NCI-H446 (cell line): ENCODE measurements around the gene SDCCAG8.
"Not testable (repeated sequence)": the region's sequence is repeated elsewhere in the genome, so short reads cannot be mapped to it uniquely, and the experiment has no call there.

Source experiments
- DNase-seq, 2 experiments: peaks; one replicate each; lab custom pipeline; 2025; lab: John Stamatoyannopoulos, UW

The SDCCAG8 gene

DNA sequence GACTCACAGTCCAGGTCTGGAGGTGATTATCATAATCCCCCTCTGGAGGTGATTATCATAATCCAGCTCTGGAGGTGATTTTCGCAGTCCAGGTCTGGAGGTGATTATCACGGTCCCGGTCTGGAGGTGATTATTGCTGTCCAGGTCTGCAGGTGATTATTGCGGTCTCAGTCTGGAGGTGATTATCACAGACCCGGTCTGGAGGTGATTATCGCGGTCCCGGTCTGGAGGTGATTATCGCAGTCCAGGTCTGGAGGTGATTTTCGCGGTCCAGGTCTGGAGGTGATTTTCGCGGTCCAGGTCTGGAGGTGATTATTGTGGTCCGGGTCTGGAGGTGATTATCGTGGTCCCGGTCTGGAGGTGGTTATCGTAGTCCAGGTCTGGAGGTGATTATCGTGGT lies 76.6 kb downstream of the SDCCAG8 start:
- no peak for DNase-seq

DNA sequence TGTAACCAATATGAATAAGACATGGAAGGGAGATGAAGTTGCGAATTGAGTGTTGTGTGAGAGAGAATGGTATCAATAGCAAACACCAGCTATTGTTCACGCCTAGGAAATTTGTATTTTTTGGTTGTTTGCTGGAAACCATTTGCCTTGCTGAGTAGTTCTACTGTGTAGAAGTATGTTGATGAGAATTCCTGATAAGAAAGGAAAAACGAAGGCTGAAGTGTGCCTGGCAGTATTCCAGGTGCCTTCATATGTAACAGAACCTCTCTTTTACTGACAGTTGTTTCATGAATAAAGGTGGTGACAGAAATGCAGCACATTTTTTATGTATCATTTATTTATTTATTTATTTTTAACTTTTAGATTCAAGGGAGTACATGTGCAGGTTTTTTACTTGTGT lies 79.5 kb downstream of the SDCCAG8 start:
- no peak for DNase-seq

DNA sequence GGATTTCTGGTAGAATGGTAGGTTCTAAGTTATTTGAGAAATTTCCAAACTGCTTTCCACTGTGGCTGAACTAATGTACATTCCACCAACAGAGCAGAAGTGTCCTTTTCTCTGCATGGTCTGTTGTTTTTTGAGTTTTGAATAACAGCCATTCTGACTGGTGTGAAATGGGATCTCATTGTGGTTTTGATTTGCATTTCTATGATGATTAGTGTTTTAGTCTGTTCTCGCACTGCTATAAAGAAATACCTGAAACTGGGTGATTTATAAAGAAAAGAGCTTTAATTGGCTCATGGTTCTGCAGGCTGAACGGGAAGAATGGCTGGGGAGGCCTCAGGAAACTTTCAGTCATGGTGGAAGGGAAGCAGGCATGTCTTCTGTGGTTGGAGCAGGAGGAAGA lies 80.3 kb downstream of the SDCCAG8 start:
- DNase-seq: no peak

DNA sequence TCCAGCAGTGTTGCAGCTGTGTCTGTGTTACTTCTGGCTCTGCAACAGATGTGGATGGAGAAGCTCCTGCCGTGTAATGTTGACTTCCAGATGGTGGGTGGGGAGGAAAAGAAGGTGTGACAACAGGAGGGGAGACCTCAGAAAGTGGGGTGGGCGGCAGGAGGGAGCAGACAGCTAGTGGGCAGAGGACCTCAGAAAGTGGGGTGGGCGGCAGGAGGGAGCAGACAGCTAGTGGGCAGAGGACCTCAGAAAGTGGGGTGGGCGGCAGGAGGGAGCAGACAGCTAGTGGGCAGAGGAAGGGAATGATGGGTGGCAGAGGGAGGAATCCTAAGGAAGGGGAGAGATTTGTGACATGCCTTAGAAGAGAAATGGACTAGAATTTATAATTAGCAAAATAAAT lies 83.0 kb downstream of the SDCCAG8 start:
- not testable (repeated sequence) for DNase-seq

DNA sequence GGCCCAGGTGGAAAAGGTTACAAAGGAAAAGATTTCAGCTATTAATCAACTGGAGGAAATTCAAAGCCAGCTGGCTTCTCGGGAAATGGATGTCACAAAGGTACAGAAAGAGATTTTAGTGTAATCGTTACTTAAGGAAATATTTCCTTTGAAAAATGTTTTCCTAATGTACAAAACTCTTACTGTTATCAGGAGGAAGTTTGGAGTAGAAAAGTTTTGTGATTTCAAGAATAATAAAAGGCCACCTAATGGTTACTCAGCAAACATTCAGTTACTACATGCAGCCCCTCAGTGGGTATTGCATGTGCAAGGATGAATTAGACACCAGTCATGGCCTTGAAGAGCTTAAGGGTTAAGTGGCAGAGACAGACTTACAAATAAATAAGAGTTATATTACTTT lies 85.2 kb downstream of the SDCCAG8 start:
- no peak for DNase-seq

DNA sequence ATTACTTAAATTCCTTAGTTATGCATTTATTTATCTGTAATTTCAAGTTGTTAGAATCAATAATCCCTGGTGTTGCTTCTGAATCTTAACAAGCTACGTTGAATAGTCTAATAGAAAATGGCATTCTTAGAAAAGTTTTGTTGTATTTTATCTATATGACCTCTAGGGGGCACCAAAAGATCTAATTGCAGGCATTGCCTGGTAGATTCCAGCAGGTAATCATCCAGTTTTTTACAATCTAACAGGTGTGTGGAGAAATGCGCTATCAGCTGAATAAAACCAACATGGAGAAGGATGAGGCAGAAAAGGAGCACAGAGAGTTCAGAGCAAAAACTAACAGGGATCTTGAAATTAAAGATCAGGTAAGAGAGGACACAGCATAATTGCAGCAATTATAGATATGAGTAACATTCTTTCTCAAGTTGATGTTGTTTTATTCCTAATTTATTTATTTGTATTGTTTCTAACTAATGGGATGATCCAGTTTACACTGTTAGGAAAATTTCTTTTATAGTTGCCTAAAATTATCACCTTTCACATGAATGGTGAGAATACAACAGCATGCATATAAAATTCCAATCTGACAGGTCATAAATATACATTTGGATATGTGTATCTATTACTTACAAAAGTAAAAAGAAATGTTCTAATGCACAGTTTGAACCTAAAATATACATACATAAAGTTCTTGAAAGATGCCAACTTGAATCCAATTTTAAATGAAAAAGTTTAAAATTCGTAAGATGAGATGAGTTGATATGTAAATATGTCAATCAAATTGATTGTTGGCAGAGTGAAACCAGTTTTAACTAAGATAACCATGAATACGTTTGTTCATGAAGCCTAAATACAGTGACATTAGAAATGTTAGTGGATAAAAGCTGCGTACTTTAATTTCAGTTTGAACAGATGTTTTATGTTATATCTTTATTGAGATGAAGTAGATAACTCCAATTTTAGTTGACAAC lies 88.4 kb downstream of the SDCCAG8 start:
- DNase-seq: peak; percentile 61 to 78

DNA sequence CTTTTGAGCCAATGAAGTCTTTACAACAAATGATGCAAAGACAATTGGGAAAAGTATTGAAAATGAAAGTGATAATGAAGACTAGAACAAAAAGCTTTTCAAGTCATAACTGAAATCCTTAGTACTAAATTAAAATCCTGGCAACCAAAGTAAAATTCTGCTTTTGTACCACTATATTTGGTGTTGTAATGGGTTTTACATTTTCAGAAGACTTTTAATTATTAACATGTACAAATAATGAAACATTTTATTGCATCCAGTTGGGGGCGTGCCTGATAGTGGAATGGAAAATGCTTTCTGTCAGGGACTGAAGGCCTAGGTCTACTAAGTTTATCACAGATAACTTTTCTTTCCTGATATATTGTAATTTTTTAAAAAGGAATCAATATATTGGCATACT lies 89.4 kb downstream of the SDCCAG8 start:
- peak; percentile 70 to 72 for DNase-seq

DNA sequence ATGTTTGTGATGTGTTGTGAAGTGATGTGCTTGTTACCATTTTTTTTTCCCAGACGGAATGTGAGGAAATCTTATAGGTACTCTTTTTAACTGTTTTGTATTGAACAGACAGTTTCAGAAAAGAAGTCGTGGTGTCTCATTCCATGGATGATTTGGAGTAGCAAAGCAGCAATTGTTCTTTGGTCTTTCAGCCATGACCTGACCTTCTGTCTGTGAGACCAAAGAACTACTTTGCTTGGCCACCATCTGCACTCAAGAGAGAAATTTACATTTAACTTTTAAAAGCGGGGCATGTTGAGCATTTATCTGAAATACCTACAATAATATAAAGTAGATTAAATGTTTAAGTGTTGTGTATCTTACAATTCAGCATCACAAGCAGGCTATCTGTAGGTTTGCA lies 90.2 kb downstream of the SDCCAG8 start:
- no peak for DNase-seq

DNA sequence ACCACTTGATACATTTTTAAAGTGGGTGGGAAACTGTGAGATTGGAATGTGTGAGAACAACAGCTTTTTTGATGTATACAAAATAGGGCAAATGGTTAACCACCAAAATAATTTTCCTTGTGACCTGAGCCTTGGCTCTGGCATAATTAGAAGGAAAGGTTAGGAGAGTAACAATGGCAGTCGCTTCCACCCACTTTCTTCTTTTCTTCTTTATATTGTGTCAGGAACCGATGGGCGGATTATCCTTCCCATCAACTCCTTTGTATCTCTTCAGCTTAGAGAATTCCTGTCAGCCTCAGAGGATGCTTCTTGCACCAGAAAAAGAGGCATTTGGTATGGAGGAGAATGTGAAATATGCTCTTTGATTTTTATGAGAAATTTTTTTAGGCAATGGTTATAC lies 90.6 kb downstream of the SDCCAG8 start:
- no peak for DNase-seq

DNA sequence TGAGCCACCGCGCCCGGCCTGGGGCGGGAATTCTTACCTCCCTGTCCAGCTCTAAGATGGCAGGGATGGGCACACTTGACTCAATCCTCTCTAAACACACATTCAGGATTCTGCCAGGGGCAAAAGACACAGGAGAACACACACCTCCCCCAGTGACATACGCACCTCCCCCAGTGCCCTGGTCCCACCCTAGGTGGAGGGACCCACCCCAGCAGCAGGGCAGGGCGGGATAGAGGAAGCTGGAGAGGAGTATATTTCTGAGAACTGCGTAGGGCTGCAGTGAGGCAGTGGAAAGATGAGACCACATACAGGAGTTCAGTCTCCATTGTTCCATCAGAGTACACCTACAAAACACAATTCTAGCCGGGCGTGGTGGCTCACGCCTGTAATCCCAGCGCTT lies 92.5 kb downstream of the SDCCAG8 start:
- DNase-seq: no peak

DNA sequence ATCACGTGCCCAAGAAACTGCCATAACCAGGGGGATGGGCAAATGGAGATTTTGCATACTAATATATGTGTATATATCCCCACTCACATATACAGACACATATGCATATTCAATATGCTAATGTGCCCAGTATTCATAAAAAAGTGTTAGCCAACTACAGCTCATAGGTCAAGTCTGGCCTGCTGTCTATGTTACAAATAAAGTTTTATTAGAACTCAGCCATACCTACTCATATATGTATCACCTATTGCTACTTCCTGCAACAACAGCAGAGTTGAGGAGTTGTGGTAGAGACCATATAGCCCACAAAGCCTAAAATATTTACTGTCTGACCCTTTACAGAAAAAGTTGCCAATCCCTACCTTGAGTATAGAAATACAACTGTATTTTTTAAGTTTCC lies 93.3 kb downstream of the SDCCAG8 start:
- DNase-seq: no peak

DNA sequence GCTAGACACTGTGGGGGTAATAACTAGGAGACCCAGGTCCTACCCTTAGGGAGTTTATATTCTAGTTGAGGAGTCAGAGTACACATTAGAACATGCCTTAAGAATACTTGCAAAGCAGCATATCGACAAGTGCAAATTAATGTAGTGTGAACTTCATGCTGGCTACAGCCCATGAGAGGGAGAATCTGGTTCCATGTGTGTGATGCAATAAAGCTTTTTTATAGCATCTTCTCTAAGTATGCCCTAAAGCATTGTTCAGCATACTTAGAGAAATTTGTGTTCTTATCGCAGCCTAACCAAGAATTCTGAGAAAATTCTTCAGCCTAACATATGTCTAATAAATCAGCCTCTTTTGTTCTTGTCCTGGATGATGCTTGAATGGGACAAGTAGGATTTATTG lies 95.5 kb downstream of the SDCCAG8 start:
- DNase-seq: no peak

DNA sequence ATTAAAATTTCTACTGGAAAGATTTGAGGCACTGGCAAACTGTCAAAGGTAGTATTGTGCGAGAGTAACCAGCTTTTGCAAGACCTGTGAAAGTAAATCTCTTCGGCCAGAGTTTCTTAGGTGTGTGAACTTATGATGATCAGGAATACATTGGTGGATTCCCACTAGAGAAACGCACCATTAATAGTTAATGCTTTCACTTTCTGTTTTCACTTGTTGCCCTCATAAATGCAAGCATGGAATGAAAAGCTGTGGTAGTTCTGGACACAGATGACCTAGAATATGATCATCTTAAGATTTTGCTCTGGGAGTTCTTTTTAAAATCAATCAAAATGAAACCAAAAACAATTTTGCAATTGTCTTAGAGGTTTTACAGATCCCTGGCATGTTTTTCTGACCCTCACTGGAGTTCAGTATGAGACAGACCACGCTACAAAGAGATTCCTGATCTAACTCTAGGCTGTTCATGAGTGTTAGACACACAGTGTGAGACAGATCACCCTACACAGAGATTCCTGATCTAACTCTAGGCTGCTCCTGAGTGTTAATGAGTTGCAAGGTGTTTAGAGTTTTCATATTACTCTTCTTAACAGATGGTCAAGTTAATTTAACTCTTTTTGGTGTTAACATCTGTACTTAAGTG lies 98.8 kb downstream of the SDCCAG8 start:
- DNase-seq: no peak

DNA sequence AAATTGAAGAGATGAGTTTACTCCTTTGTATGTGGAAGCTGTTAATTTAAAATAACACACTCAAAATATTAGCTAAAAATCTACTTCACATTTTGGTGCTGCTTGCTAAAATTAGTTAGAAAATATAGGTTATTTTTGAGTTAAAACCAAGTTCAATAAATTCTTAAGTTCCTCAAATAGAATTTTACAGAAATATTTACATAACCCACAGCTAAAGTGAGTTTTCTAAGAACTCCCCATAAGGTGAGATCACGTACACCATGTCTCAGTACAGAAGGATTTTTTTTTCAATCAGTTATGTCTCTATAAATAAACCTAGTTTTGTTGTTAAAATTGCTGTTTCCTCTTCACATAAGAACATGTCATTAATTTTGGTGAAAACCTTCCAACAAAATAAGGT lies 108.0 kb downstream of the SDCCAG8 start:
- DNase-seq: no peak

DNA sequence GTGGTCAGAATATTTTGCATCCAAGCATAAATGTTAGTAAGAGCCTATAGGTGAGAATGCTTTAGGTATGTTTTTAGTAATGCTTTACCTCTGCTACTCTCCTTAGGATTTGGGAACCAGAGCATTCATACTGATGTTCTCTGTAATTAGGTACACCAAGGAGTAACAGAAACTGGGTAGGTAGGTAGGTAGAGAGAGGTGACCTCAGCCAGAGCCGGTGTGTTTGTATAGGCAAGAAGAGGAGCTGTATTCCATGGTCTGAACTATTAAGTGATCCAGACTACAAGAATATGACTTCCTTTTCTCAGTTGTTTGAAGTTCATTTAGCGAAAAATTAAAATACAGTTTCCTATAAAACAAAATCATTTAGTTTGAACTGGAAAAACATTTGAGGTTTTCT lies 108.5 kb downstream of the SDCCAG8 start:
- no peak for DNase-seq

DNA sequence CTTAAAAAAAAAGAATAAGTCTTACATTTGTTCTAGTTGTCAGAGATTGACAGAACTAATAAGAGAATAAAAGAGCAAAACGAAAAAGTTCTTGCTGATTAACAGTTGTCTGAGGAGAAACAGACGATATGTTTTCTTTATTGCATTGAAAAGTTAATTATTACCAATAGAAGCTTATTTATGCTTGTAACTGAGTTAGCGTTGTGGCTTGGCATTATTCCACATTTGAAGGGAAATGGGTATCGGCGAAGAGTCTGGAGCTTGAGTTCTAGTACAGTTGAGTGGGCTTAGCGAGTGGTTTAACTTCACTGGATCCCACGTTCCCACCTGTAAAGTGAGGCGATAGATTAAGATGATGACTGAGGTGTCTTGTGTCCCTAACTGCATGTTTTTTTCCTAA lies 109.0 kb downstream of the SDCCAG8 start:
- DNase-seq: peak in 1 of 2 experiments; percentile 54

DNA sequence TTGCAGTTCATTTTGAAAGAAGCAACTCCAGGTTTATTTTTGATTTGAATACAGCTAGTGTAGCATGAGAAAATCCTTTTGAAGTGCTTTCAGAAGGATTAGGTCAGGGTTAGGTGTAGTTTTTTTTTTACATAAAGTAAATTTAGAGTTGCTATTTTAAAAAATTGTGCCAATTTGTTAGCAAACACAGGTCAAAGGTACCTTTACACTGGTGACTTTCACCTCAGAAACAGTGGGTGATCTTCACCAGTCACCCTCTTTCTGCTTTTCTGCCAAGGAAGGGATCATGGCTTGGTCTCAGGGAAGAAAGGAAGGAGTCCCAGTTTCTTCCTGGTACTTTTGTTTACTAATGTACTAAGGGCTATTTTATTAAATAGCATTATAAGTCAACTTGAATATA lies 111.5 kb downstream of the SDCCAG8 start:
- no peak for DNase-seq

DNA sequence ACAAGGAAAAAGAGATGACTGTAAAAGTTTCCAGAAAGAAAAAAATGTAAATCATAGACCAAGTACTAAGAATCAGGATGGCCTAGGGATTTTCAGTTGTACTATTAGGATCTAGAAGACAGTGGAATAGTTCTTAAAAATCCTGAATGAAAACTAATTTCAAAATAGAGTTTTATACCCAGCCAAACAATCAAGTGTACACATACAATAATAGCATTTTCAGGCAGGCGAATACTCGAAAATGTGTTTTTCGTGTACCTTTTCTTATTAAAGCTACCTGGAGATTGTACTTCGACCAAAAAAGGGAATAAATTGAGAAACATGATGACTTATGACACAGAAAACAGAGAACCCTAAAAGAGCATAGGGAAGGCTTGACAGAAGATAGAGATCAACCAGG lies 118.6 kb downstream of the SDCCAG8 start:
- DNase-seq: no peak

DNA sequence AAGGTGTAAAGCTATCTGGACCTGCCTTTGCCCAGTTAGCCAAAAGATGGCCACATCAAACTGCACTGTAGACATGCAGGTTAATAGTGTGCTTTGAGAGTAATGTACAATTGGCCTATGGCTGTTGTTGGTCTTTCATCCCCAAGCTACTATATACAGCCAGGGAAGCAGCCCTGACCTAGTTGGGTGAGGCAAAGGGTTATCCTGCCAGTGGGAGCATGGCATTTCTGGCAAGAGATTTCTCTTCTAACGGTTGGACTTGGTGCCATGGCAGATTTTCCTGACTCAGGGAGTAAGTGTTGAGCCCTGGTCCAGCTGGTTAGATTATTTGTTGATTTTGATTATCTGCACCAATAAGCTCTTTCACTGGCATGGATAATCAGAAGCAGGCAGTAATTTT lies 119.8 kb downstream of the SDCCAG8 start:
- peak; percentile 70 to 84 for DNase-seq

DNA sequence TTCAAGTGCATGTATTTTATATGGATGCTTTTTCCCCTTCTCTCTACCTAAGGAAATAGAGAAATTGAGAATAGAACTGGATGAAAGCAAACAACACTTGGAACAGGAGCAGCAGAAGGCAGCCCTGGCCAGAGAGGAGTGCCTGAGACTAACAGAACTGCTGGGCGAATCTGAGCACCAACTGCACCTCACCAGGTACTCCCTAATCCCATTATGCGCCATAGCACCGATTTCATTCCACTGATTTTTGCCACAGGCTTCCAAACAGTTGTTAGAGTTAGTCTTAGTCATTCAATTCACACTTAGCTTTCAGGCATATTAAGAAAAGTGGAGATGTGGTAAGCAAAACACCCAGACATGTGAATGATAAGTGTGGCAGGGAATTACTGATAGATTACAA lies 122.8 kb downstream of the SDCCAG8 start:
- peak; percentile 56 to 59 for DNase-seq

DNA sequence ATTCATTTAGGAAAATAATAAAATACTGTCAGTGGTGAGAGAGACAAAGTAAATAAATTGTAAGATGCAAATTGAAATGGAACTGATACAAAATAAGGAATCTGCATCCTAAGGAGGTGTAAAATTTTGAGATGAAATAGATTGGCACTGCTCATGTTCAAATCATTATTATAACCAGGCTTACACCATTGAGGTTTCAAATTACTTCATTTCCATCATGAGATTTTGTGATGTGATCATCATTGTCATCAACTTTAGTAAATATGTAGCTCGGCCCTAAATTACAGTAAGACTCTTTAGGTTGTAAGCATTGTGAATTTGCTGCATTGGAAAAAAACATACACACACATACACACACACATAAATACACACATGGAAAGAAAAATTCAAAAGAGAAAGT lies 123.4 kb downstream of the SDCCAG8 start:
- peak; percentile 36 to 72 for DNase-seq

DNA sequence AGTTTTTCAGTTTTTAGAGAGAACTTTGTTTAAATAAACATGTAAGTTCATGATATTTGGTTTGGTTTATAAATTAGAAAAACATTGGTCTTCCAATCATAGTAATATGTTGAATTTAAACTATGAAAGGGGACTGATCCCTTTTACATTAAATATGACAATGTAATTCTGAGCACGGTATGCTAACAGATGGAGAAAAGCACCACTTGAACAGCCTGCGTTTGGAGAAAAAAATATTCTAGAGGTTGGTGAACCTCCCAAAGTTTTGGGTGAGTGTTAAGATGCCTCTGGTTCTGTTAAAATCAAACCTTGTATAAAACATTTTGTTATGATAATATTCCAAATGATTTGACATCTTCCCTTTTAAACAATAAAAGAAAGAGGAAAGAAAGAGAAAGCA lies 123.9 kb downstream of the SDCCAG8 start:
- DNase-seq: peak; percentile 42 to 72

DNA sequence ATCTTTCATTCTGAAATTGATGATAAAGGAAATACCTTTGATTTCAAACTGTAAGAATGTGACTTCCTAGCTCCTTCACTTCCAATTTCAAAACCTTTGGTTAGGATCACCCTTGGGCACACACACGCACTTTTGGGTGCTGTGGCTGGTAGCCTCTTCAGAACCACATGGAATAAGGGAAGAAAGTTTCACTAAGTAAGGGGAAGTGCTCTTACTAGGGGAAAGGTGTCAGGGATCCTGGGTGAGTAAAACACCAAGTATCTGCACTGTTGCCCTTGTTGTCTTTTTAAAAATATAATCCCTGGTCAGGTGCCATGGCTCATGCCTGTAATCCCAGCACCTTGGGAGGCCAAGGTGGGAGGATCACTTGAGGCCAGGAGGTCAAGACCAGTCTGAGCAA lies 132.4 kb downstream of the SDCCAG8 start:
- no peak for DNase-seq
